Endothelial cell of umbilical vein (primary cell): ENCODE measurements around the gene FAM228B. TPM values are rescaled to one million over a fixed set of nuclear protein-coding genes. Genes with fewer than 3 reads are reported as not detected.

Source experiments
- BruUV-seq: library from RNA; stranded (reverse); fragments of 400-500 nt; replicated peaks from 2 replicates; lab custom pipeline; 2021; lab: Mats Ljungman, UMichigan
- CTCF ChIA-PET: fragments of 300-600, 350-600 bp; sonication (Branson Sonifier 250); formaldehyde crosslinking; loops from one replicate; lab custom pipeline; 2021; ENCODE audit warnings: antibody characterized with exemption, inconsistent platforms; lab: Charles Lee
- POLR2A ChIA-PET: fragments of 300-600, 350-600 bp; sonication (Branson Sonifier 250); formaldehyde crosslinking; loops from one replicate; lab custom pipeline; 2021; ENCODE audit warnings: antibody characterized with exemption, inconsistent platforms; lab: Charles Lee
- DNase-seq: peaks from one replicate; pipeline ENCODE4 v3.0.0-alpha.2; 2011; ENCODE audit warnings: low read depth, low spot score
- FAIRE-seq: peaks from 2 replicates; lab custom pipeline; 2011; peaks lifted over from hg19 to GRCh38; lab: Jason Lieb, UNC
- H2AFZ ChIP-seq: 2 replicates; pipeline ENCODE4 v1.6.0; 2012; ENCODE audit warnings: low read depth, low read length, control low read depth, inconsistent platforms
- H3K27ac ChIP-seq: 2 replicates; pipeline ENCODE4 v1.5.1; 2011; ENCODE audit warnings: low read depth, mild to moderate bottlenecking, control low read depth, low read length, moderate library complexity; ENCODE audit not compliant: insufficient read depth
- H3K27me3 ChIP-seq, 2 experiments: 2 replicates each; pipeline versions ENCODE4 v1.6.0 to v1.6.1; 2011; ENCODE audit warnings: low read length in 2 of 2, mixed read lengths in 1 of 2; ENCODE audit not compliant: control insufficient read depth in 2 of 2, insufficient read depth in 2 of 2
- H3K36me3 ChIP-seq, 2 experiments: 2 replicates in 1 of 2; 3 replicates in 1 of 2; pipeline ENCODE4 v1.5.1; 2011; ENCODE audit warnings: low read length in 2 of 2, mild to moderate bottlenecking in 1 of 2, moderate library complexity in 1 of 2; ENCODE audit not compliant: control insufficient read depth in 2 of 2, insufficient read depth in 2 of 2; ENCODE audit errors: extremely low read depth in 1 of 2
- H3K4me1 ChIP-seq: 3 replicates; pipeline ENCODE4 v1.5.1; 2011; ENCODE audit warnings: mild to moderate bottlenecking, low read length; ENCODE audit not compliant: control insufficient read depth, insufficient read depth; ENCODE audit errors: extremely low read depth
- H3K4me2 ChIP-seq: 2 replicates; pipeline ENCODE4 v1.6.1; 2011; ENCODE audit warnings: low read length, control low read depth, mixed read lengths; ENCODE audit not compliant: insufficient read depth
- H3K4me3 ChIP-seq, 3 experiments: fragments of 200-600 bp in 1 of 3; sonication (generic), shearing (Covaris generic) in 1 of 3; replicated peaks in 1 of 3; 2 replicates each; pipeline ENCODE4 v1.5.1; 2011 to 2016; ENCODE audit warnings: control low read depth in 3 of 3, low read length in 3 of 3, mild to moderate bottlenecking in 2 of 3, inconsistent platforms in 1 of 3, low read depth in 1 of 3, moderate library complexity in 1 of 3; ENCODE audit not compliant: insufficient read depth in 1 of 3
- H3K79me2 ChIP-seq: 2 replicates; pipeline ENCODE4 v1.6.0; 2012; ENCODE audit warnings: low read length, inconsistent platforms; ENCODE audit not compliant: control insufficient read depth, insufficient read depth
- H3K9ac ChIP-seq: replicated peaks from 2 replicates; pipeline ENCODE3; 2011; ENCODE audit warnings: low read length, control low read depth; ENCODE audit not compliant: insufficient read depth; ENCODE audit errors: extremely low read depth
- H3K9me1 ChIP-seq: replicated peaks from 3 replicates; pipeline ENCODE4 v1.6.0; 2011; ENCODE audit warnings: mild to moderate bottlenecking, low read length; ENCODE audit not compliant: control insufficient read depth, insufficient read depth; ENCODE audit errors: extremely low read depth
- H3K9me3 ChIP-seq: replicated peaks from 2 replicates; pipeline ENCODE4 v1.5.1; 2012; ENCODE audit warnings: low read length, inconsistent platforms; ENCODE audit not compliant: control insufficient read depth, insufficient read depth
- H4K20me1 ChIP-seq: replicated peaks from 2 replicates; pipeline ENCODE3; 2011; ENCODE audit warnings: mild to moderate bottlenecking, low read length; ENCODE audit not compliant: control insufficient read depth, insufficient read depth; ENCODE audit errors: extremely low read depth
- CTCF ChIP-seq, 2 donors: IDR thresholded peaks; 1 replicate in 1 of 2; 2 replicates in 1 of 2; pipeline ENCODE4 v1.5.1; 2011; ENCODE audit warnings: low read length in 2 of 2, mild to moderate bottlenecking in 2 of 2, moderate library complexity in 2 of 2, control low read depth in 1 of 2, inconsistent platforms in 1 of 2, low read depth in 1 of 2; ENCODE audit not compliant: insufficient read depth in 1 of 2; ENCODE audit errors: extremely low read depth in 1 of 2
- EZH2 ChIP-seq: IDR thresholded peaks from 2 replicates; pipeline ENCODE4 v1.6.1; 2012; ENCODE audit warnings: borderline replicate concordance, low read depth, mild to moderate bottlenecking, moderate library complexity, low read length, inconsistent platforms; ENCODE audit not compliant: severe bottlenecking
- FOS ChIP-seq: IDR thresholded peaks from 2 replicates; pipeline ENCODE4 v1.6.1; 2011; ENCODE audit warnings: mild to moderate bottlenecking, low read length, moderate library complexity, borderline replicate concordance; ENCODE audit not compliant: insufficient read depth
- GATA2 ChIP-seq: IDR thresholded peaks from 2 replicates; pipeline ENCODE4 v1.7.0; 2011; ENCODE audit warnings: low read depth, mild to moderate bottlenecking, moderate library complexity, mixed read lengths, low read length; ENCODE audit not compliant: insufficient read length, insufficient read depth
- JUN ChIP-seq: IDR thresholded peaks from 2 replicates; pipeline ENCODE4 v1.6.1; 2011; ENCODE audit warnings: borderline replicate concordance, low read depth; ENCODE audit not compliant: insufficient read length, insufficient read depth
- MAX ChIP-seq: IDR thresholded peaks from 2 replicates; pipeline ENCODE4 v1.6.1; 2011; ENCODE audit not compliant: insufficient read depth, insufficient read length
- MYC ChIP-seq: IDR thresholded peaks from one replicate; pipeline ENCODE4 v1.6.1; 2011; ENCODE audit warnings: mild to moderate bottlenecking, low read depth, low read length
- POLR2A ChIP-seq: IDR thresholded peaks from 2 replicates; pipeline ENCODE4 v1.6.1; 2012; ENCODE audit warnings: low read depth, mild to moderate bottlenecking, control low read depth, low read length
- POLR2AphosphoS5 ChIP-seq: IDR thresholded peaks from 2 replicates; pipeline ENCODE4 v1.6.1; 2012; ENCODE audit warnings: low read depth, mild to moderate bottlenecking, control low read depth, low read length, moderate library complexity; ENCODE audit not compliant: insufficient read depth
- dilution Hi-C: fragments of 300-500 bp; cut with MboI; formaldehyde crosslinking; loops from one replicate; pipeline ENCODE4 v1.15.0; 2019; ENCODE audit warnings: low sequenced_read_pairs; ENCODE audit not compliant: extremely low pct_ligation_motif_present
- intact Hi-C: fragments of 100-400 bp; cut with micrococcal nuclease; formaldehyde crosslinking; loops from one replicate; pipeline ENCODE4 v1.10.0; 2022
- polyA plus RNA-seq, 4 experiments: library from polyadenylated mRNA; depleted of rRNA in 3 of 4; stranded (reverse) in 3 of 4; unstranded in 1 of 4; fragments of >200 nt; gene quantifications; 2 replicates each; pipeline versions ENCODE4 v1.2.1 to v1.2.3, GENCODE V29; 2011 to 2012; ENCODE audit warnings: missing spikeins in 1 of 4
- total RNA-seq: library from RNA; stranded (reverse); gene quantifications from 2 replicates; pipeline ENCODE4 v1.2.3, GENCODE V29; 2021

FAM228B gene
- total and polyA plus RNA-seq, 2 donors (not counting 3 experiments of a cell fraction or from before 2014, with no cell fraction given), result 1.6 to 11.9 TPM

GRCh38 chr2:24163601-24164000, 40.3 kb downstream of the FAM228B start:
- Histone ChIP-seq H3K4me2 (no peak overlapping the region), H3K4me3 (no peak overlapping the region), H4K20me1 (no peaks in the 10 kb centered on the region), H3K4me1 (no peaks in the 10 kb centered on the region), H3K27ac (no peak overlapping the region), H3K79me2 (no peaks in the 10 kb centered on the region), H3K36me3 (no peaks in the 10 kb centered on the region), H3K9ac (no peak overlapping the region), H2AFZ (no peak overlapping the region), H3K9me3 (no peaks in the 10 kb centered on the region), H3K27me3 (no peaks in the 10 kb centered on the region), H3K9me1 (no peaks in the 10 kb centered on the region)
- ChIA-PET CTCF (interaction anchor here (0.7 to 3.5 kb wide), 8 partner anchors 10 to 339 kb away, joined by 3 to 27 read pairs (median 7); partner anchors contain the start of genes ATAD2B, TP53I3 and WDCP), POLR2A (no interaction called here)
- no peak for FAIRE-seq
- DNase-seq, result no peak
- intact Hi-C loops, result no loop called here
- BruUV-seq, result no TSS peak
- dilution Hi-C loops, result no loop called here
- no peak for TF ChIP-seq MYC
- no peak for TF ChIP-seq FOS
- no peak for TF ChIP-seq MAX
- no peak for TF ChIP-seq JUN
- no peak for TF ChIP-seq EZH2
- no peak for TF ChIP-seq CTCF (IDR thresholded peaks at IDR 0.05; ENCODE audit: extremely low read depth in 1 of 2, insufficient read depth in 1 of 2, low read depth in 1 of 2, low read length in 2 of 2)
- TF ChIP-seq POLR2A, result no peak
- no peak for TF ChIP-seq GATA2
- no peak for TF ChIP-seq POLR2AphosphoS5
